NT2/D1 (cell line): ENCODE results near the gene IGFBP1.

ENCODE experiments used
- SUZ12 ChIP-seq: IDR thresholded peaks from 2 replicates; pipeline ENCODE4 v1.6.1; 2011; ENCODE audit not compliant: insufficient read length, insufficient read depth; ENCODE audit errors: extremely low read depth
- YY1 ChIP-seq: IDR thresholded peaks from 2 replicates; pipeline ENCODE4 v1.6.1; 2011; ENCODE audit not compliant: insufficient read length, insufficient read depth

DNA sequence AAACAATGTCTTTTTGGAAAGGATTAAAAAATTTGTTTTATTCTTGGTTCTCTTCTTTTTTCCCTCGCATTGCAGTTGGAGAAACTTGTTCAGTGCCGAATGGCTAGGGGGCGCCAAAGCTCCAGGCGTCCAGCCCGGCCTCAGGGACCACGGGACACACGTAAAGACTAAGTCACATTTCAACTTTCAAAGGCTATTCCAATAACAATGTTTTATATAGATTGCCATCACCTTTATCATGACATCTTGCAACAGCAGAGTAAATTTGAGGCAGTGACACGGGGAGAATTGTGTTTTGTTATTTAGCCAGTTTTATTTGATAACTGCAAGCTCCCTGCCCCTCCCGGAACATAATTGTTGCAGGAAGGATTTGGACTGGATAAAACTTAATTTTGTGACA lies 35.0 kb downstream of the IGFBP1 start:
- TF ChIP-seq SUZ12 (no peak), YY1 (no peak)
